Stomach smooth muscle (tissue), 2 donors: ENCODE data around the gene FAM174C.

Source experiments
- H3K27ac ChIP-seq: one replicate; pipeline ENCODE4 v1.7.0; 2013; ENCODE audit warnings: mild to moderate bottlenecking, low read length, inconsistent platforms
- H3K27me3 ChIP-seq, 2 donors: one replicate each; pipeline ENCODE4 v1.7.0; 2013; ENCODE audit warnings: low read length in 2 of 2; ENCODE audit not compliant: insufficient read depth in 2 of 2, control insufficient read depth in 1 of 2
- H3K36me3 ChIP-seq, 2 donors: one replicate each; pipeline ENCODE4 v1.7.0; 2013; ENCODE audit warnings: low read length in 2 of 2; ENCODE audit not compliant: control insufficient read depth in 2 of 2, insufficient read depth in 2 of 2
- H3K4me1 ChIP-seq: one replicate; pipeline ENCODE4 v1.7.0; 2013; ENCODE audit warnings: low read length; ENCODE audit not compliant: control insufficient read depth, insufficient read depth
- H3K4me3 ChIP-seq, 2 donors: one replicate each; pipeline ENCODE4 v1.7.0; 2013; ENCODE audit warnings: low read length in 2 of 2
- H3K9ac ChIP-seq, 2 donors: one replicate each; pipeline ENCODE4 v1.7.0; 2013; ENCODE audit warnings: low read length in 2 of 2, mild to moderate bottlenecking in 1 of 2
- H3K9me3 ChIP-seq, 2 donors: one replicate each; pipeline ENCODE4 v1.7.0; 2013; ENCODE audit warnings: low read length in 2 of 2; ENCODE audit not compliant: control insufficient read depth in 2 of 2
- donor health status: healthy.
- donor health status: Pancreatic carcinoma.

Gene FAM174C

GRCh38 chr19:1278713-1279660 lies 3.7 kb downstream of the FAM174C start:
- Histone ChIP-seq H3K27ac (no peak overlapping the region), H3K36me3 (peaks cover 12 to 13% of the 10 kb centered on the region in 2 donors), H3K4me1 (peaks cover 26% of the 10 kb centered on the region), H3K4me3 (no peak overlapping the region), H3K27me3 (peaks cover 6 to 14% of the 10 kb centered on the region in 2 donors), H3K9me3 (no peaks in the 10 kb centered on the region), H3K9ac (no peak overlapping the region)

- Histone ChIP-seq H3K4me3 (no peak overlapping the region), H3K27ac (no peak overlapping the region), H3K4me1 (peaks cover 17% of the 10 kb centered on the region), H3K9ac (no peak overlapping the region), H3K36me3 (peaks cover 3 to 7% of the 10 kb centered on the region in 2 donors), H3K27me3 (peaks cover 14 to 22% of the 10 kb centered on the region in 2 donors), H3K9me3 (no peaks in the 10 kb centered on the region)
Observed at GRCh38 chr19:1279782-1280341, 4.5 kb downstream of the FAM174C start.

DNA sequence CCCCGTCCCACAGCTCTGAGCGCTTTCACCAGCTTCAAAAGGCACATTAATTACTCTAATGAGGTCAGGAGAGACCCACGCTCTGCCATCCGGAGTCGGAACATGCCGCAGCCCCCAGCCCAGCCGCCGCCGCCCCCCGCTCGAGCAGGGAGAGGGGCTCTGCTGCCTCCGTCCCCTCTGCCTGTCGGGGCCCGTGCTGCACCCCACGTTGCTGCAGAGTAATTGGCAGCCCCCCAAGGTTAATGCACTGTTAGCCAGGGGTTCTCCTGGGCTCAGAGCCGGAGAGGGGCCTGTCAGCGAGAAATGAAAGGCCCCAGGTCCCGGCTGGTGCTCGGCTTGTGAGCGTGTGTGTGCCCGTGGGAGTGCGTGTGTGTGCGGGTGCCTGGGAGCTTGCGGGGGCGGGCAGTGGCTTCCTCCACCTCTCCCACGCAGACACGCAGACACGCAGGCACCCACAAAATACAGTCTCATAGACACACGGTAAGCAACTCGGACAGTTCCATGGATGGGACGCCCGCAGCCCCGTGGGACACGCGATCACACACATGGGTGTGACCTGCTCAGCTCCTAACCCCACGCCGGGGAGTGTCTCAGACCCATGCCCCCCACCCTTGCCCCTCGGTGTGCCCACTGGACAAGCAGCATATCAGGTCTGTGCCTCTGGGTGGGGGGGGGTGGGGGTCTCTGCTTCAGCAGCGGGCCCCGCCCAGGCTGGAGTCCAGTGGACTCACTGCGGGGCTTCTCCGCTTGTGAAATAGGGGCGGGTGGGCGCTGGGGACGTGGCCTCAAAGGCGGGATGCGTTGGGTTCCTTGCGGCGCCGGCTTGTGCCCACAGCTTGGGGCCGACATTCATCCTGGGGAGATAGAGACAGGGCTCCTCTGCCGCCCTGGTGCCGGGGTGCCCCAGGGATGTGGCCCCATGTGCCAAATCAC lies 5.6 kb downstream of the FAM174C start:
- peaks cover 14% of the 10 kb centered on the region for H3K4me1 ChIP-seq
- H3K9ac ChIP-seq = no peak overlapping the region
- H3K27me3 ChIP-seq = peaks cover 18 to 28% of the 10 kb centered on the region in 2 donors
- no peaks in the 10 kb centered on the region for H3K9me3 ChIP-seq
- no peak overlapping the region for H3K27ac ChIP-seq
- peaks cover 3 to 7% of the 10 kb centered on the region in 2 donors for H3K36me3 ChIP-seq
- no peak overlapping the region for H3K4me3 ChIP-seq

DNA sequence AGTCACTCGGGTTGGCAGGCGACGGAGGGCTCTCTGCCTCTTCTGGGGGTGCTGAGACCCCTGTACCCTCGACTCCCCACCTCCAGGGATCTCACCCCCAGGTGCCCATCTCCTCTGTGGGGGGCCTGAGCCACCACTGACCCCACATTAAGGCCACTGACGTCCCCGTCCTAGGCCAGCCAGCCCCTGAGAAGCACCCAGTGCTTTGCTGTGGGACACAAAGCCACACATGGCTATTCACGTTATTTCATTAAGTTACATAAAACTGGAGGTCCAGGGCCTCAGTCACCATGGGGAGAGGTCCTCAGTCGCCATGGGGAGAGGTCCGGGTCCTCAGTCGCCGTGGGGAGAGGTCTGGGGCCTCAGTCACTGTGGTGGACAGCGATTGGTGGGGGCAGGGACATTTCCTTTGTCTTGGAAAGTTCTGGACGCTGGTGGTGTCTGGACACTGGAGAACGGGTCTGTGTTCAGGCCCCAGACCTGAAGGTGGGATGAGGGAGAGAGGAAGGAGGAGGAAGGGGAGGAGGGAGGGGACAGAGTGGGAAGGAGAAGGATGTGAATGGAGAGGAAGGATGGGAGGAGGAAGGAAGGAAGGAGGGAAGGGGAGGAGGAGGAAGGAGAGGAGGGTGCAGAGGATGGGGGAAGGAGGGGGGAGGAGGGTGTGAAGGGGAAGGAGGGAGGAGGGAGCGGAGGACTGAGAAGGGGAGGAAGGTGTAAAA lies 6.4 kb downstream of the FAM174C start:
- Histone ChIP-seq H3K4me3 (no peak overlapping the region), H3K27me3 (peaks cover 21 to 33% of the 10 kb centered on the region in 2 donors), H3K36me3 (peaks cover 3 to 7% of the 10 kb centered on the region in 2 donors), H3K9me3 (no peaks in the 10 kb centered on the region), H3K4me1 (peaks cover 5% of the 10 kb centered on the region), H3K27ac (no peak overlapping the region), H3K9ac (no peak overlapping the region)

DNA sequence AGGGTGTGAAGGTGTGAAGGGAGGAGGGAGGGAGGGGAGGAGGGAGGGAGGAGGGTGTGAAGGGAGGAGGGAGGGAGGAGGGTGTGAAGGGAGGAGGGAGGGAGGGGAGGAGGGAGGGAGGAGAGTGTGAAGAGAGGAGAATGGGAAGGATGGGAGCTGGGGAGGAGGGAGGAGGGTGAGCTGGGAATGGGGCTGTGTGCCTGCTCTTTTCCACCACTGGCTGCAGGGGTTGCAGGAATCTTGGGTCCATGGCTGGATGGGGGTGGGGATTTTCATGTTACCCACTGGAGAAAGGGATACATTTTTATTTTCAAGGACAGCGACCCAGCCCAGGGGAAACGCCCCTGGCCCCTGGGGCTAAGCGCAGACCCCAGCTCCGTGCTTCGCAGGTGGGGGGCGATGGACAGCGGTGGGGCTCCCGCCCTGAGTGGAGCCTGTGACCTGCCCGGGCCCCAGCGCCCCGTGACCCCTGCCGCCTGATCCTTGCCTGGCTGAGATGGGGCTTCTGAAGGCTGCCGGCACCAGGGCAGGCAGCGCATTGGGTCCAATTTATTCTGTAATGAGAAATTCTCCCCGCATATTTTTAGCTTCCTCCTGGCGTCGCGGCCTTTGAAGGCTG lies 7.4 kb downstream of the FAM174C start:
- Histone ChIP-seq H3K36me3 (peaks cover 3 to 7% of the 10 kb centered on the region in 2 donors), H3K4me3 (no peak overlapping the region), H3K9ac (no peak overlapping the region), H3K27me3 (peaks cover 28 to 42% of the 10 kb centered on the region in 2 donors), H3K27ac (no peak overlapping the region), H3K4me1 (peaks cover 5% of the 10 kb centered on the region), H3K9me3 (no peaks in the 10 kb centered on the region)

- no peak overlapping the region for H3K27ac ChIP-seq
- H3K9me3 ChIP-seq = no peaks in the 10 kb centered on the region
- peaks cover 5% of the 10 kb centered on the region for H3K4me1 ChIP-seq
- H3K27me3 ChIP-seq = peaks cover 32 to 46% of the 10 kb centered on the region in 2 donors
- H3K9ac ChIP-seq = no peak overlapping the region
- H3K4me3 ChIP-seq = no peak overlapping the region
- peaks cover 3 to 7% of the 10 kb centered on the region in 2 donors for H3K36me3 ChIP-seq
Observed at GRCh38 chr19:1283207-1283916, 8.0 kb downstream of the FAM174C start.

DNA sequence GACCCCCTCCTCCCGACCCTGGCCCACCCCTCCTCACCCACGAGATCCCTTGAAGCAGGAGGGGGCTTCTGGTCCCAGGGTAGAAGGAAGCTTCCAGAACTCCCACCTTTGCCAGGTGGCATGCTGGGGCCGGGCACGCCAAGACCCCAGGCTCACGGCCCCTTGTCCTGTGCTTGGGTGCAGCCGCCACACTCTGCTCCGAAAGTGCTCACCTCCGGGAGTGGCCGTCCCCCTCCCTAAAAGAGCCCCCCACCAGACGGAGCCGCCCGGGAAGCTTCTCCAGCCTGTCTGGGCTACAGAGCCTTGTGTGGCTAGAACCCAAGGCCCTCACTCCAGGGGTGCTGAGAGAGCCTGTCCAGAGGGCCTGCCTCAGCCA lies 8.6 kb downstream of the FAM174C start:
- Histone ChIP-seq H3K4me1 (peaks cover 5% of the 10 kb centered on the region), H3K27ac (no peak overlapping the region), H3K9me3 (no peaks in the 10 kb centered on the region), H3K27me3 (peaks cover 32 to 46% of the 10 kb centered on the region in 2 donors), H3K9ac (no peak overlapping the region), H3K36me3 (peaks cover 3 to 6% of the 10 kb centered on the region in 2 donors), H3K4me3 (no peak overlapping the region)

DNA sequence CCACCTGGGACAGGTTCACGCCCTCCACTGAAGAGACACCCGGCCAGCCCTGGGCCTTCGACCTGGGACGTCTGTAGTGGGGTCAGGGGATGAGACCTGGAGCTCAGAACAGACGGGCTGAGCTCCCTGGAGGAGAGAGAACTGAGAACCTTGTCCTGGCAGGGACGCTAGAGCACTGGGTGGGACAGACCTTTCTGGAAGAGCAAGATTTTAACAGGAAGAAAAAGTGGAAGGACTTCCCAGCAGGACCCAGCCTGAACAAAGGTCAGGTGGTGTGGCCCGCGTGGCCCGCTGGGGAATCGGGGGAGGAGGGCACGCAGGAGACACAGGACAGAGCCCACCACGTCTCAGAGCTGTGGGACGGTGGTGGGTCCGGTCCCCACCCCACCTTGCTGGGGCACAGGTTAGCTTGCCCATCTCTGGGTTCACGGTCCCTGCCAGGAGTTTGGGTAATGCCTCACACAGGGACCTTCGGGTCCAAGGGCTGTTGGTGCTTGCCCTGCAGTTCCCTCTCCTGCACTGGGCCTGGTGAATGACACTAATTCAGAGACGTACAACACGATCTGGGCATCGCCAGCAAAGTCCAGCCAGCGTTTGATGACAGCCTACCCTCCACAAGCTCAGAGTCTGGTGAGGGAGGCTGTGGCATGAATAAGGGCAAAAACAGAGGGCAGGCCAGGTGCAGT lies 9.1 kb downstream of the FAM174C start:
- no peak overlapping the region for H3K27ac ChIP-seq
- H3K9ac ChIP-seq = no peak overlapping the region
- H3K27me3 ChIP-seq = peaks cover 32 to 48% of the 10 kb centered on the region in 2 donors

More for the DNA sequence above, 9.1 kb downstream of the FAM174C start:
- H3K4me3 ChIP-seq = no peak overlapping the region
- H3K9me3 ChIP-seq = no peaks in the 10 kb centered on the region
- peaks cover 4% of the 10 kb centered on the region for H3K4me1 ChIP-seq
- H3K36me3 ChIP-seq = peaks cover 0 to under 1% of the 10 kb centered on the region in 2 donors
